Diencephalon (tissue), 1 donor: Measurements from ENCODE around the gene FOXD4L3. TPM values are rescaled to one million over a fixed set of nuclear protein-coding genes. Genes with fewer than 3 reads are reported as not detected.

Source experiments
- total RNA-seq: library from RNA; depleted of rRNA; stranded (reverse); fragments of >200 nt; gene quantifications from one replicate; pipeline ENCODE4 v1.2.3, GENCODE V29; 2014

The FOXD4L3 gene
- 0.23 TPM for total RNA-seq

DNA sequence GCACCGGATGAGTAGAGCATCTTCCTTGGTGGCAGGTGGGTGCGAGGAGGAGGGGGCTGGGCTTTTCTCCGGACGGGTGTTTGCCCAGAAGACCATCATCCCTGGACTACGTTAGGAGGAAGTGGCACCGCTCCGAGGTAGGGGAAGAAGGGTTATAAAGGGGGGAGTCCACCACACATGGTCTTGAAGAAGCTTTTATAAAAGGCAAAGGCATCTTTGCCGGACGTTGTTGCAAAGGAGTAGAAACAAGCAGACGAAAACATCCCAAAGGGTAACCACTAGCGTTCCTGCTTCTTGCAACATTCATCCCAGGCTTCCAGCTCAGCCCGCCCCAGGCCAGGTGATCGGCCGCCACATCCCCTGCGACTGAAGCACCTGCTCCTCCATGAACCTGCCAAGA lies at the start of gene FOXD4L3:
TSS of gene FOXD4L3 (plus strand) at position 301 of the 400 bp plus-strand sequence. CDS start at position 386, 85 bp downstream.

Other genes starting within 250 kb of the FOXD4L3 start
- gene ZNG1C, start 60.9 kb upstream of the FOXD4L3 start, total RNA-seq = 38.1 TPM
- gene PGM5, start 53.7 kb downstream of the FOXD4L3 start, total RNA-seq = 3.2 TPM
- not detected for gene TMEM252, start 238.0 kb downstream of the FOXD4L3 start, total RNA-seq